ENCODE data around the gene CPOX. TPM values are rescaled to one million over a fixed set of nuclear protein-coding genes. Genes with fewer than 3 reads are reported as not detected.
"Not testable (repeated sequence)": the region's sequence is repeated elsewhere in the genome, so short reads cannot be mapped to it uniquely, and the experiment has no call there.

Gene CPOX
- 17.5 TPM for total RNA-seq

DNA sequence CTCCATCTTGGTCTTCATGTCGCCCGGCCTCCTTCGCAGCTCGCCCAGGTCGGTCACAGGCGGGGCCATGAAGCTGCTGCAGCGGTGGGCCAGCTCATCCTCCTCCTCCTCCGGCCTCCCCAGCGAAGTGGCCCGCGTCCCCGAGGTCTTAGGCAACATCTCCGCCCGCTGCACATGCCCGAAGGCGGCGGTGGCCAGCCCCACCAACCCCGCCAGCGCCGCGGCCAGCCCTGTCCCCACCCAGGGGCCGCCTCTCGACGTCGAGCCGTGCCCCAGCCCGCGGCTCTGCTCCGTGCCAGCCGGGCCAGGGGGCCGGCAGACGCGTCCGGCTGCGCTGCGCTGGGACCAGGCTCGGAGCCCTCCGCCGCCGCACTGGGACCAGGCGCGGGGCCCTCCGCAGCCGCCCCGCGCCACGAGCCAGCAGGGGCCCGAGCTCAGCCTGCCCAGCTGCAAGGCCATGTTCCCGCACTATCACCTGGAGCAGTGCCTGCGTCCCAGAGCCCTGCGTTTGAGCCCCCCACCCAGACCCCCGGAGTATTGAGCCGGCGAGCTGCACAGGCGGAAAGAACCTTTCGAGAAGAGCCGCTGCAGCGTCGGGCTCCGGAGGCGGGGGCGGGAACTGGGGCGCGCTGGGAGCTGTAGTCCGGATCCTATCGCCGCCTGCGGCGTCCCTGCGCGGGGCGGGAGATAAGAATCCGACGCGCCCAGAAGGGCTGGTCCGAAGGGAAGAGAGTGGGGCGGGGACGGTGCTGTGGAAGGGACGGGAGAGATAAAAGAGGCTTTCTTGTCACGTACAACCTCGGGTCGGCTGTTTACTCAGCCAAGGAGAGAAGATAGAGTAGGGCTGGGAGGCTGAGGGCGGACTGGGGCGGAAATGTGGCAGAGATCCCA is at the start of gene CPOX:
Gene CPOX, minus strand, starts transcription at position 566 of the 891 bp plus-strand sequence. Its CDS starts 107 bp downstream, at position 459.
- DNase-seq (ENCODE audit: low spot score) = peak; percentile 91

DNA sequence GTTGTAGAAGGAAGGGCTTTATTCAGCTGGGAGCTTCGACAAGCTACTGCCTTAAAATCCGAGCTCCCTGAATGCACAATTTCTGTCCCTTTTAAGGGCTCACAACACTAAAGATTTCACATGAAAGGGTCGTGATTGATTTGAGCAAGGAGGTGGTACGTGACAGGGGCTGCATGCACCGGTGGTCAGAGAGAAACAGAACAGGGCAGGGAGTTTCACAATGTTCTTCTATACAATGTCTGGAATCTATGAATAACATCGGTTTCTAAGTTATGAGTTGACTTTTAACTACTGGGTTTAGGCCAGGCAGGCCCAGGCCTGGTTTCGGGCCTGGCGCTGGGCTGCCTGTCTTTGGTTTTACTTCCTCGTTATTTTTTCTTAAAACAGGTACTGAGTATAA is 49.4 kb upstream of the CPOX start:
- DNase-seq (ENCODE audit: low spot score) = not testable (repeated sequence)

DNA sequence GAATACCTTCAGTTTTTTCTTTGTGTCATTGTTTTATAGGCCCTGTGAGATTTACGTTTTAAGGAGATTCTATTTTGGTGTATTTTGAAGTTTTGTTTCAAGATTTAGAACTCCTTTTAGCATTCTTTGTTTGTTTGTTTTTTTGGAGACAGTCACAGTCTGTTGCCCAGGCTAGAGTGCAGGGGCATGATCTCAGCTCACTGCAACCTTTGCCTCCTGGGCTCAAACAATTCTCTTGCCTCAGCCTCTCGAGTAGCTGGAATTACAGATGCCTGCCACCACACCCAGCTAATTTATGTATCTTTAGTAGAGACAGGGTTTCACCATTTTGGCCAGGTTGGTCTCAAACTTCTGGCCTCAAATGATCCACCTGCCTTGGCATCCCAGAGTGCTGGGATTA is 48.3 kb upstream of the CPOX start:
- not testable (repeated sequence) for DNase-seq (ENCODE audit: low spot score)

DNA sequence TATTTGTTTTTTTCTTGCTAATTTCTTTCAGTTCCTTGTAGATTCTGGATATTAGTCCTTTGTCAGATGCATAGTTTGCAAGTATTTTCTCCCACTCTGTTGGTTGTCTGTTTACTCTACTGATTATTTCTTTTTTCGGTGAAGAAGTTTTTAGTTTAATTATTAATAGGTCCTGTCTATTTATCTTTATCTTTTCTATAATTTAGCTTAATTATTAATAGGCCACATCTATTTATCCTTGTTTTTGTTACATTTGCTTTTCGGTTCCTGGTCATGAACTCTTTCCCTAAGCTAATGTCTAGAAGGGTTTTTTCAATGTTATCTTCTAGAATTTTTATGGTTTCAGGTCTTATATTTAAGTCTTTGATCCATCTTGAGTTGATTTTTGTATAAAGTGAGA is 45.1 kb upstream of the CPOX start:
- not testable (repeated sequence) for DNase-seq (ENCODE audit: low spot score)

DNA sequence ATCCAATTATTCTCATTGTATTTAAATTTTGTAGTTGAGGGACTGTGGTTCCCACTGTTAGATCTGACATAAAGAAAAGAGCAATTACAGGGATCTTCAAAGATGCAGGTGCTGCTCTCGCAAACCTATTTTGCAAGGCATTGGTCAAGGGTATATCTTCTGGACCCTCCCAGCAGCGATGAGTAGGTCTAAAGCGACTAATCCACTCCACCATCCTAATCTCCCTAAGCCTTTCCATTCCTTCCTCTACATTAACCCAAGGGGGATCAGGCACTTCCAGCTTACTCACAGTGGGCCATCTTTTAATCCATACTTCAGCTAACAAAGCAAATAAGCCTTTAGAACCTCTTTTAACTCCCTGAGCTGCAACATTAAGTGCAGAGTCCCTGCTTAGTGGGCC is 37.0 kb upstream of the CPOX start:
- no peak for DNase-seq (ENCODE audit: low spot score)

DNA sequence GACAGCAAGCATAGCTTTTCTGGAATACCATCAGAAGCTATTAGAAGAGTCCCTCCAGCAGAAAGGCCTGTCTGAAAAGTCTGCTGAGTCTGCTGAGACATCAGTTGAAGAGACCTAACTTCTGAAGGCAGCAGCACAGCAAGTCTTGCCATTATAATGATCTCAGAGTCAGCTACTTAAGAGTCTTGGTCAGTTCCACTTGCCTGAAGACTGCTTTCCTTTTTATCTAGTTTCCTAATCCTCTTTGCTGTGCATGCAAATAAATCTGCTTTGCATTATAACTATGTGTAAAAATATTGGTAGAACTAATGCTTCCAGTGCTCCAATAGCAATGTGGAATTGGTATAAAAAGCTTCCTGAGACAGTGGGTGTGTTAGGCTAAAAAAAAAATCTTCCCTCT is 34.9 kb upstream of the CPOX start:
- no peak for DNase-seq (ENCODE audit: low spot score)

DNA sequence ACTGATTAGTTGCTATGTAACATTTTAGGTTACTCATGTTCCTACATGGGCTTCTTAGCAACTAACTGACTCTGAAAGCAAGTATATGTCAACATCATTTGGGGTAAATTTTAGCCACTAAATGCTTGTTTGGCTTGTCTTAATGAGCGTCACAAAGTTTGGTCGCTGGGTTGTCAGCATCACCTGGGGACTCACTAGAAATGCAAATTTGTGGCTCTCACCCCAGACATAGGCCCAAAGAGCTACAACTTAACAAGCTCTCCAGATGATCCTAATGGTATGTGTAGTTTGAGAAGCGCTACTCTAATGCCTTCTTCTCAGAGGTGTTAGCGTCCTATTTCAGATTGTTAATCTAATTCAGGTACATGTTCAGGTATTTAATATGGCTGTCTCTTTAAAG is 32.7 kb upstream of the CPOX start:
- DNase-seq (ENCODE audit: low spot score) = no peak

DNA sequence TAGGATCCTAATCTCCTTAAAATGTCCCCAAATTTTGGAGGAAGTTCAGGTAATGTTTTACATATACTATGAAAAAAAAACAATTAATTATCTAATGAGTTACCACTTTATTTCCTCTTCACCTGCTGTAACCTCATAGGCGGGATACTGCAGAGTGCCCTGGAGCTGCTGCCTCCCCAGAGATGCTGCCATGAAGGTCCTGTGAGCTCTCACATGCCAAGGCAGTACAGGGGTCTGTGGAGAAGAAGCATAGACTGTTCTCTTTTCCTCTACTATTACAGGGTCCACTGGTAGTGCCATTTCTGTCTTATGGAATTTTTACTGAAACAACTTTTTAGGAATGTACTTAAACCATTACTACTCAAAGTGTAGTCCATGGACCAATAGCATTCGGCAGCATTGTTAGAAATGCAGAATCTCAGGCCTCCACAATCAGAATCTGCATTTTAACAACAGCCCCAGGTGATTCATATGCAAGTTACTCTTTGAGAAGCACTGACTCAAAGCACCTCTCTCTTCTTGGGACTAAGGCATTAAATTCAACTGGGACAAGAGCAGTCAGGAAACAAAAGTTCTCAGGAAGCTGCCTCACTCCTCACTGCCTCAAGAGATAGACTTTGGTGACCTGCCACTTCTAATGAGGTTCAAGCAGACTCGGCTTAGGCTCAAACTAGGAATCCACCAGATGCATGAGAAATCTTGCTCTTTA is 30.3 kb upstream of the CPOX start:
- no peak for DNase-seq (ENCODE audit: low spot score)

DNA sequence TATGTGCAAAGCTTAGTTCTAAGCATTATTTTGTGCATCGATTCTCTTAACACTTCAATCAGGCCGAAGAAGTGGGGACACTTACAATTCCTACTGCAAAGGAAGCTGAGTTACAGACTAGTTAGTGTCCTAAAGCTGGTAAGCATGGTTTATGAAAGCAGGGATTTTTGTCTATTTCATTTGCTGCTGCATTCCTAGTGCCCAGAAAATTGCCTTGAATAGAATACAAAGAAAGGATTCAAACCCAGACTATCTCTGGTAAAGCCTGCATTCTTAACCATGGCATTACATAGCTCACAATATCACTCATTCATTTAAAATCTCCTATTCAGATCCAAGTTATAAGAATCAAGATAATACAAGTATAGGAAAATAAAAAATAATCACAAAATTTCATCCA is 24.4 kb upstream of the CPOX start:
- DNase-seq (ENCODE audit: low spot score) = no peak

DNA sequence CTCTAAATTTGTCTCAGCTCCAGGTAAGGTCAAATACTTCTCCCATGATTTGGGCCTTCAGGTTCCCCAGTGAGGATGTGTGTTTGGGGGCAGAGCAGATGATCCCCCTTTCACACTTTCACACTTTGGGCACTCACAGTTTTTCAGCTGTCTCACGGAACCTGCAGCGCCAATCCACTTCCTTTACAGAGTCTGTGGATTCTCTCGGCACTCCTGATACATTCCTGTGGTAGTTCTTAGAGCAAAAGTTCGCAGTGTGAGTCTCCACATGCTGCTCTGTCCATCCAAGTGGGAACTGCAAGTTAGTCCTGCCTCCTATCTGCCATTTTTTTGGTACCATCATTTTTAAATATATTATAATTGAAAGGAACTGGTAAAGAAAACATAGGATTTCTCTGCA is 20.2 kb upstream of the CPOX start:
- DNase-seq (ENCODE audit: low spot score) = no peak

DNA sequence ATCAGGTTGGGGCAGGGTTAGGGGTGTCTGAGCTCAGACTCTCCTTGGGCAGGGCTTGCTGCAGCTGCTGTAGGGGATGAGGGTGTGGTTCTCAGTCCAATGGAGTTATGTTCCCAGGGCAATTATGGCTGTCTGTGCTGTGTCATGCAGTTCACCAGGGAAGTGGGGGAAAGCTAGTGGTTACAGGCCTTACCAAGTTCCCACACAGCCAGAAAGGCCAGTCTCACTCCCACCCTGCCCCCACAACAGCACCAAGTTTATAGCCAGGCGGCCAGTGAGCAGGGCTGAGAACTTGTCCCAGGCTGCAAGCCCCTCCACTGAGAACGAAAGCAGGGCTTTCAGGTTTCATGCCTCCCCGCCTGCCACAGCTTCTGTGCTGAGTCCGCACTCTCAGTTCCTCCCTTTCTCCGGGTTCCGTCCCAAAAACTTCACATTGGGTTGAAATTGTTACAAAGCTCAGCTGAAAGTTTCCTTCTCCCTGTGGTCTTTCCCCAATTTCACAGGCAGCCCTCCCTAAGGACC is 19.6 kb upstream of the CPOX start:
- no peak for DNase-seq (ENCODE audit: low spot score)

DNA sequence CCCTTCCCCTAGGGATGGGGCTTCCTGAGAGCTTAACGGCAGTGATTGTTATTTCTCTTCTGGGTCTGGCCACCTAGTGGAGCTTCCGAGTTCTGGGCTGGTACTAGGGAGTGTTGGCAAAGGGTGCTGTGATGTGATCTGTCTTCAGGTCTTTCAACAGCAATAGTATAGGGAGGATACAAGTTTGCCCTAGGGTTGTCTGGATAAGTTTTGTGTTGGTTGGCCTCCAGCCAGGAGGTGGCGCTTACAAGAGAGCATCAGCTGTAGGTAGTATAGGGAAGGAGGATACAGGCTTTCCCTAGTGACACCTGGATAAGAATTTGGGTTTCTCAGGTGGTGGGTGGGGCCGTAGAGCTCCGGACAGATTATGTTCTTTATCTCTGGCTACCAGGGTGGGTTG is 19.2 kb upstream of the CPOX start:
- DNase-seq (ENCODE audit: low spot score) = no peak

DNA sequence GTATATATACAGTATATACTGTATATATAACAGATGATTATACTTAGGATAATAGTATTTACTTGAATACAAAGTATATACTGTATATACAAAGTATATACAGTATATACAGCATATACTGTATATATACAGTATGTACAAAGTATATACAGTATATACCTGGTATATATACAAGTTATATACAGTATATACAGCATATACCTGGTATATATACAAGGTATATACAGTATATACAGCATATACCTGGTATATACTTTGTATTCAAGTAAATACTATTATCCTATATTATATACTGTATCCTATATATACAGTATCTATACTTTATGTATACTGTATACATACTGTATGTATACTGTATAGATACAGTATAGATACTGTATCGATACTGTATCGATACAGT is 14.6 kb upstream of the CPOX start:
- no peak for DNase-seq (ENCODE audit: low spot score)

DNA sequence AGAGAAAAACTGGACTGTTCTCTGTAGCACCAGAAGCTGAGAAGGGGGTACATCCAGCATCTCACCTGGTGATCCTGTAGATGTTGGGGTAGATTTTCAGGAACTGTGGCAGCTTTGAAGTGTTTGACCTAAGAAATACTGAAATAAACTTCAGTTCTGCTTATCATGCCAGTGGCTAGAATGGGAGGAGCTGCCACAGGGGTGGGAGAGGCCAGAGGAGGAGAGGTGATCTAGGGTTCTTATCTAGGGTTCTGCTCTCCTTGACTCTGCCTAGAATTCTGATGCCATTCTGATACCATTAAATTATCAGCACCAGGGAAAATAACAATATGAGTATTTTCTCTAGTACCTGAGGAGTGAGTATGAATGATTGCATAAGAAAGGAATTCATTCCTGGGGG is 10.2 kb upstream of the CPOX start:
- DNase-seq (ENCODE audit: low spot score) = no peak

DNA sequence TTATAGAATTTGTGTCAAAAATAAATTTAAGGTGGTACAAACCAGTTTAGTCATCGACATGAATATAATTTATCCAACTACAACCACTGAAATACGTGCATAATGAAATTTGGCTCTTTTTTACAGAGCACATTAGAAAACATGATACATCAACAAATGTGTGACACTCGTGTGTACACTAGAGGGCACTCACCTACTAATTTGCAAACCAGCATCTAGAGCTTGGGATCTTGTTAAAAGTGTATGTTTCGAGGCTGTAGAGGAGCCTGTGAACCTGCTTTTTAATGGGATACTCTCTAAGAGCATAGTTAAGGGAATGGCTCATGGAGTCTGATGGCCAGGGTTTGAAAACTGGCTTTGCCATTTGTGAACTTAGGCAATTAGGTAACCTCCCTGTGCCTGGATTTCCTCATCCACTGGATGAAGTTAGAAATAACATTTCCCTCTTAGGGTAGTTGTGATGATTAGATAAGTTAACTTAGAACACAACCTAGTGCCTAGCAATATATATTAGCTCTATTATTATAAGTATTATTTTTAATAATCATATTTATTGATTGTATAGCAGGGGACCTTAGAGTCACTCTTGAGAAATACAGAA is 8.8 kb upstream of the CPOX start:
- DNase-seq (ENCODE audit: low spot score) = no peak

DNA sequence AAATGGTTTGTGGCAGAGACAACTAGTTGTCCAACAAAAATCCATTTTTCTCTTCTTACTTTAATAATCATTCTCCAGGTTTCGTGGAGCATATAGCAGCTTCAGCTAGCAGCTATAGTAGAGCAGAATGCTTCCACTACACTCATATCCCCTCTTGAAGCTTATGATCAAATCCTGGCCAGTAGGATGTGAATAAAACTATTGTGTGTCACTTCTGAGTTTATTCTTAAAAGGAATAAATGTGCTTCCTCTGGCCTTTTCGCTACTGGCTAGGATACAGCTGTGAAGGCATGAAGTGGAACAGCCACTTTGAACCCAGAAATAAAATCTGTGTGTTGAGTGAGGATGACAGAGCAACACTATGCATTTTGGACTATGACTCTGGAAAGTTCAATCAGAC is 7.8 kb upstream of the CPOX start:
- no peak for DNase-seq (ENCODE audit: low spot score)

DNA sequence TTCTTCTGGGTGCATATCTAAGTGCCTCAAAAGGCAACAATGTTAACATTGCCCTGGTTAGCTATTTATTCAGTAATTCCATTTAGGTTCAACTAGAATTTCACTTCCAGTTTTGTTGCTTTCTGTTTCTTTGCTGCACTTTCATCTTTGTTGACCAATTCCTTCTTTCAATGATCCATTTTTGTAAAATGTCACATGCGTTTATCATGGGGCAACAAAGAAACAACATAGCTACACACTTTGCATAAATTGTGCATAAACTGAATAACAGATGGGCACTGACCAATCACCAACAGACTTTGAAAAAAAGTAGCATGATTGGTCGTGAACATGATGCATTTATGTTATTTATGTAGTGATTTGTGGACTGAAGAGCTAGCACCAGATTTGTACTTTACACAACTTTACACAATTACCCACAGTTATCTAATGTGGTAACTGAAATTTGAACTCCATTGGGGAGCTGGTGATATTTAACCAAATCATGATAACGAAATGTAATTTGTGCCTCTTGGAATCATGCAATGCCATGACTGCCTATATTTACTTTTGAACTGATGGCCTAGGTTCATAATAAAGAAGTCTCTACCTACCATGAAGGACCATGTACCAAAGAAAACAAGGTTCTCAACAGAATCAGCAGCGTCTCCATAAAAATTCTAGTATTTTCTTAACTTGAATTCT is 7.1 kb upstream of the CPOX start:
- DNase-seq (ENCODE audit: low spot score) = no peak

DNA sequence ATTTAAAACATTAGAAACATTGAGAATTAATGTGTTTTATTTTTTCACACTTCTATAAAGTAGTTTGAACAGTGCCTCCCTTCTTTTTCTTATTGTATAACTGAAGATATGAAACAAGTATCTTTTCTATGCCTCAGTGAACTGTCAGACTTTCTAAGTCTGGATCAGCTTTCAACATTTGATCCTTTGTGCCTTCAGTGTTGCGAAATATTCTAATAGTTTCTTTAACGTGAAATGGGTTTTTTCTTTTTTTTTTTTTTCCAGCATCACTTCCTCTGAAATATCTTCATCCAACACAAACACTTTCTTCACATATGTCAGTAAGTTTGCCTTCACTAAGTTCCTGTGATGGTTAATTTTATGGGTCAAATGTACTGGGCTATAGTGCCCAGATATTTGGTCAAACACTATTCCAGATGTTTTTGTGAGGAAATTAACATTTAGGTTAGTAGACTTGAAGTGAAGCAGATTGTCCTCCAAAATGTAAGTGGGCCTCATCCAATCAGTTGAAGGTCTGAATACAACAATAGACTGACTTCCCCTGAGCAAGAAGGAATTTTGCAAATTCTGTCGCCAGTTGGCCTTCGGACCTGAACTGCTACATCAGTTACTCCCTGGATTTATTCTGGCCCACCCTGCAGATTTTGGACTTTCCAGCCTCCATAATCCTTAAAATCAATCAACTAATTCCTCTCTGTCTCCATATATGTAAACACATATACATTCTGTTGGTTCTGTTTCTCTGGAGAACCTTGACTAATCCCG is 6.4 kb upstream of the CPOX start:
- no peak for DNase-seq (ENCODE audit: low spot score)

DNA sequence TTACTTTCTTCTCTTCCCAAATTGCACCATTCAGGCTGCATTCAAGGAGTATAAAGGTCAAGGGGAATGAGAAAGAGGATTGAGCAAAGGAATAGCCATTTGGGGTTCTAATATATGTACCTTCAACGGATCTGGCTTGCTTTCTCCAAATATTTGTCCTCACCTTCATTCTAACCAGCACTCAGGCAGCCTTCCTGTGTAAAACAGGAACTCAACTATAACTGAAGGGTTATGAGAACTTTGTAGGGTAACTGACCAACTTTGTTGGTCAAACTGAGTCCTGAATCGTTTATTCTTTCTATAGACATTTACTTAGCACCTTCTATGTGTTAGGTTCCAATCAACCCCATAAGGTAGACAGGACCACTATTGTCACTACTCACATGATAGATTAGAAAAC is 5.1 kb upstream of the CPOX start:
- no peak for DNase-seq (ENCODE audit: low spot score)

DNA sequence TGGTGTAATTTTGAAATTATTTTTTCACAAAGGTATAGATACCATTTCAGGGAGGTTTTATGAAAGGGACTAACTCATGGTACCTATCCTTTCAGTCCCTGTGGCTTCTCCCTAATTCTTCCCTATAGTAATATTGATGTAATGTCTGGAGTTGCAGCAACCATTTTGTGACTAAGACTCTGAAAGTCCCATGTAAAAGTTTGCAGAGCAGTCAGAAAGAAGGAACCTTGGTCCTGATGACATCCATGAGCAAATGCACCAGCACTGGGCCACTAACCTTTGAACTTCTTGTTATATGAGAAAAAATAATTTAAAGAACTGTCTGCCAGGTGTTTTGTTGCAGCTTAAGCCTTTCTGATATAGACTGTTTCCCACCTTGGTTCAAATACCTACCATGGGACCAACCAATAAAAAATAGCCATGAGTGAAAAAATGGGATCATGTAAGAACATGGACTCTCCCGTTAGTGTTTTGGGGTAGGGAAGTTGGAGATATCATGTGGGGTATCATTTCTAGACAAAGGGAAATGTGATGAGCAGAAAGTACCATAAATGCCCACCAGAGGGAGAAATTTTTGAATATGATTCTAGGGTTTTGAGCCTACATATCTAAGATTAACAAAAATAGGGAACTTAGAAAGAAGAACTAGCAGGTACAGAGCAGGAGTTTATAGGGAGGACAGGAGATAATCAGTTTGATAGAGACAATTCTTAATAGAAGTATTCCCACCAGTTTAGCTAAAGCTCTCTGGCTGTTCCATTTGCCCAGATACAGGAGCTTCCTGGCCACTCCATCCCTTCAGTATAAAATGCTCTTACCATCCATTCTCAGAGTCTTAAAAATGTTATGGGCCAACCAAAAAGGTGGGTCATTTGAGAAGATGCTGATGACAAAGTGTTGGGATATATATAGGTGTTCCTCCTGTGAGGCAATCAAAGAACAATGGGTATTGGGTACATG is 3.4 kb upstream of the CPOX start:
- no peak for DNase-seq (ENCODE audit: low spot score)
